ENCODE data around the gene HERPUD1. TPM values are rescaled to one million over a fixed set of nuclear protein-coding genes. Genes with fewer than 3 reads are reported as not detected.

Gene HERPUD1
- total and polyA plus RNA-seq, 2 of the 8 experiments (the other 6 are each of a cell fraction or from before 2014, with no cell fraction given): 23.3 to 34.7 TPM

- Histone ChIP-seq H4K20me1 (replicated peaks in 1 of 2; ENCODE audit: control insufficient read depth in 1 of 2, insufficient read depth in 2 of 2, low read length in 2 of 2) (no peaks in the 10 kb centered on the region), H3K79me2 (ENCODE audit: control insufficient read depth in 1 of 2, insufficient read depth in 2 of 2, low read length in 2 of 2) (no peaks in the 10 kb centered on the region), H3K27ac (ENCODE audit: low read depth, low read length) (no peak overlapping the region), H3K56ac (replicated peaks; ENCODE audit: insufficient read length, low read depth, low read length) (no peak overlapping the region), H2BK120ac (replicated peaks; ENCODE audit: low read depth, low read length) (no peak overlapping the region), H3K4ac (replicated peaks; ENCODE audit: insufficient read length, low read depth, low read length) (no peak overlapping the region), H2BK15ac (ENCODE audit: low read length) (no peak overlapping the region), H3K4me1 (replicated peaks in 1 of 4; ENCODE audit: control insufficient read depth in 3 of 4, insufficient read depth in 4 of 4, low read length in 3 of 4) (no peaks in the 10 kb centered on the region), H3K36me3 (ENCODE audit: control insufficient read depth in 2 of 4, insufficient read depth in 4 of 4, low read length in 3 of 4) (no peaks in the 10 kb centered on the region), H4K91ac (replicated peaks; ENCODE audit: insufficient read length, low read length) (no peak overlapping the region), H3K18ac (ENCODE audit: extremely low read depth, low read length) (no peak overlapping the region), H3K4me3 (ENCODE audit: extremely low read depth in 1 of 4, insufficient read depth in 2 of 4, low read depth in 3 of 4, low read length in 4 of 4) (no peak overlapping the region), H3K4me2 (ENCODE audit: insufficient read depth in 1 of 2, low read depth in 2 of 2, low read length in 2 of 2) (no peak overlapping the region), H2BK5ac (ENCODE audit: low read depth, low read length) (no peak overlapping the region), H3K27me3 (replicated peaks in 1 of 4; ENCODE audit: control insufficient read depth in 3 of 4, extremely low read depth in 1 of 4, insufficient read depth in 3 of 4, low read length in 3 of 4) (no peaks in the 10 kb centered on the region), H2AFZ (ENCODE audit: low read length) (no peak overlapping the region), H2AK5ac (ENCODE audit: low read depth, low read length) (no peak overlapping the region), H3K23me2 (ENCODE audit: low read depth, low read length) (no peaks in the 10 kb centered on the region), H3K23ac (ENCODE audit: insufficient read length) (no peak overlapping the region), H3K9ac (replicated peaks in 1 of 4; ENCODE audit: extremely low read depth in 1 of 4, low read depth in 3 of 4, low read length in 3 of 4) (no peak overlapping the region), H2BK12ac (ENCODE audit: low read depth, low read length) (no peak overlapping the region), H3K79me1 (ENCODE audit: low read depth, low read length) (no peaks in the 10 kb centered on the region), H4K5ac (ENCODE audit: insufficient read length, low read depth, low read length) (no peak overlapping the region), H4K8ac (ENCODE audit: extremely low read depth, insufficient read depth, low read length) (no peak overlapping the region), H2BK20ac (ENCODE audit: low read length) (no peak overlapping the region), H3K14ac (ENCODE audit: insufficient read length) (no peak overlapping the region), H3K9me3 (ENCODE audit: insufficient read depth in 2 of 2, low read depth in 1 of 2, low read length in 1 of 2) (no peaks in the 10 kb centered on the region)
- ChIA-PET CTCF (ENCODE audit: partially characterized antibody) (interaction anchor here (3.3 kb wide), 1 partner anchor 27 kb away, joined by 8 read pairs; no protein-coding TSS in a partner anchor), POLR2A (ENCODE audit: partially characterized antibody) (no interaction called here)
- 78% methylated on average over 4 of the region's 4 CpGs; no CpG with 5 or more reads in 1 of the 2 experiments for WGBS, 2 experiments (ENCODE audit: extremely low coverage in 1 of 2, insufficient coverage in 1 of 2, insufficient read length in 1 of 2, insufficient replicate concordance in 2 of 2, low coverage in 1 of 2, low lambda C conversion rate in 2 of 2, missing lambda C conversion rate in 1 of 2)
- DNase-seq (ENCODE audit: low read depth in 1 of 2, low spot score in 2 of 2): no peak
- no peak for FAIRE-seq
- TF ChIP-seq ZNF274 (IDR thresholded peaks at IDR 0.05; ENCODE audit: borderline replicate concordance, extremely low read depth, low read length) (no peak), EZH2 (IDR thresholded peaks at IDR 0.05; ENCODE audit: low read depth, low read length, severe bottlenecking) (no peak), CEBPB (IDR thresholded peaks at IDR 0.05; ENCODE audit: low read depth, low read length) (no peak), FOSL1 (IDR thresholded peaks at IDR 0.05; ENCODE audit: insufficient read depth, low read depth, low read length) (no peak), KDM1A (IDR thresholded peaks at IDR 0.05; ENCODE audit: borderline replicate concordance, low read length) (no peak), RBBP5 (IDR thresholded peaks at IDR 0.05; ENCODE audit: borderline replicate concordance, low read depth, low read length) (no peak)
Observed at GRCh38 chr16:56895813-56896212, 36.1 kb upstream of the HERPUD1 start.
